Osteoblast (primary cell): Measurements from ENCODE around the gene NUDT19. TPM values are rescaled to one million over a fixed set of nuclear protein-coding genes. Genes with fewer than 3 reads are reported as not detected.
"Not testable (repeated sequence)": the region's sequence is repeated elsewhere in the genome, so short reads cannot be mapped to it uniquely, and the experiment has no call there.

Source experiments
- DNase-seq: peaks from one replicate; pipeline ENCODE4 v3.0.0; 2011; ENCODE audit warnings: low spot score, mixed read lengths; ENCODE audit not compliant: insufficient read length; ENCODE audit errors: missing footprints
- H2AFZ ChIP-seq: 2 replicates; pipeline ENCODE4 v1.6.0; 2011; ENCODE audit warnings: mild to moderate bottlenecking, low read length
- H3K27ac ChIP-seq: 2 replicates; pipeline ENCODE4 v1.5.1; 2011; ENCODE audit warnings: mild to moderate bottlenecking, low read depth, low read length, moderate library complexity
- H3K27me3 ChIP-seq: 2 replicates; pipeline ENCODE4 v1.6.0; 2012; ENCODE audit warnings: mild to moderate bottlenecking, control low read depth, inconsistent platforms, low read length, moderate library complexity; ENCODE audit not compliant: insufficient read depth
- H3K36me3 ChIP-seq: 2 replicates; pipeline ENCODE4 v1.5.1; 2011; ENCODE audit warnings: mild to moderate bottlenecking, low read length, control low read depth, moderate library complexity; ENCODE audit not compliant: insufficient read depth
- H3K4me1 ChIP-seq: 2 replicates; pipeline ENCODE4 v1.5.1; 2011; ENCODE audit warnings: mild to moderate bottlenecking, low read length, control low read depth, moderate library complexity; ENCODE audit not compliant: insufficient read depth
- H3K4me2 ChIP-seq: 2 replicates; pipeline ENCODE4 v1.6.0; 2011; ENCODE audit warnings: mild to moderate bottlenecking, low read length; ENCODE audit not compliant: insufficient read depth
- H3K4me3 ChIP-seq: fragments of 200-600 bp; sonication (generic); 3 replicates; pipeline ENCODE4 v1.5.1; 2012; ENCODE audit warnings: mild to moderate bottlenecking, low read length, inconsistent platforms; ENCODE audit not compliant: insufficient read depth
- H3K79me2 ChIP-seq: 2 replicates; pipeline ENCODE4 v1.6.0; 2012; ENCODE audit warnings: mild to moderate bottlenecking, low read length, control low read depth, inconsistent platforms; ENCODE audit not compliant: insufficient read depth
- H3K9me3 ChIP-seq: 2 replicates; pipeline ENCODE4 v1.5.1; 2011; ENCODE audit warnings: low read depth, low read length, control low read depth
- H4K20me1 ChIP-seq: 2 replicates; pipeline ENCODE4 v1.6.0; 2012; ENCODE audit warnings: mild to moderate bottlenecking, low read length, control low read depth; ENCODE audit not compliant: insufficient read depth
- total RNA-seq: library from RNA; depleted of rRNA; stranded (reverse); fragments of >200 nt; gene quantifications from 2 replicates; pipeline ENCODE4 v1.2.3, GENCODE V29; 2012
- TF ChIP-seq, protein P1 (sequence below): IDR thresholded peaks from 2 replicates; pipeline ENCODE4 v1.5.1; 2011; ENCODE audit warnings: mild to moderate bottlenecking, low read depth, low read length, moderate library complexity; ENCODE audit errors: extremely low read depth

The NUDT19 gene
- total RNA-seq, 1 donor = 8.3 TPM

- no peak for DNase-seq
- H3K9me3 ChIP-seq = no peaks in the 10 kb centered on the region
- H3K36me3 ChIP-seq = no peaks in the 10 kb centered on the region
- no peaks in the 10 kb centered on the region for H3K79me2 ChIP-seq
- no peak overlapping the region for H3K4me3 ChIP-seq
- no peak overlapping the region for H2AFZ ChIP-seq
- no peaks in the 10 kb centered on the region for H3K4me1 ChIP-seq
- no peaks in the 10 kb centered on the region for H4K20me1 ChIP-seq
- no peak overlapping the region for H3K27ac ChIP-seq
- TF ChIP-seq, protein P1, sequence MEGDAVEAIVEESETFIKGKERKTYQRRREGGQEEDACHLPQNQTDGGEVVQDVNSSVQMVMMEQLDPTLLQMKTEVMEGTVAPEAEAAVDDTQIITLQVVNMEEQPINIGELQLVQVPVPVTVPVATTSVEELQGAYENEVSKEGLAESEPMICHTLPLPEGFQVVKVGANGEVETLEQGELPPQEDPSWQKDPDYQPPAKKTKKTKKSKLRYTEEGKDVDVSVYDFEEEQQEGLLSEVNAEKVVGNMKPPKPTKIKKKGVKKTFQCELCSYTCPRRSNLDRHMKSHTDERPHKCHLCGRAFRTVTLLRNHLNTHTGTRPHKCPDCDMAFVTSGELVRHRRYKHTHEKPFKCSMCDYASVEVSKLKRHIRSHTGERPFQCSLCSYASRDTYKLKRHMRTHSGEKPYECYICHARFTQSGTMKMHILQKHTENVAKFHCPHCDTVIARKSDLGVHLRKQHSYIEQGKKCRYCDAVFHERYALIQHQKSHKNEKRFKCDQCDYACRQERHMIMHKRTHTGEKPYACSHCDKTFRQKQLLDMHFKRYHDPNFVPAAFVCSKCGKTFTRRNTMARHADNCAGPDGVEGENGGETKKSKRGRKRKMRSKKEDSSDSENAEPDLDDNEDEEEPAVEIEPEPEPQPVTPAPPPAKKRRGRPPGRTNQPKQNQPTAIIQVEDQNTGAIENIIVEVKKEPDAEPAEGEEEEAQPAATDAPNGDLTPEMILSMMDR = no peak
- no peaks in the 10 kb centered on the region for H3K27me3 ChIP-seq
- no peak overlapping the region for H3K4me2 ChIP-seq
Observed at GRCh38 chr19:32743447-32743846, 51.8 kb downstream of the NUDT19 start.

- Histone ChIP-seq H3K4me1 (no peaks in the 10 kb centered on the region), H4K20me1 (no peaks in the 10 kb centered on the region), H3K9me3 (no peaks in the 10 kb centered on the region), H3K4me3 (no peak overlapping the region), H3K79me2 (no peaks in the 10 kb centered on the region), H3K36me3 (no peaks in the 10 kb centered on the region), H3K4me2 (no peak overlapping the region), H2AFZ (no peak overlapping the region), H3K27ac (no peak overlapping the region), H3K27me3 (peaks cover 4% of the 10 kb centered on the region)
- DNase-seq = no peak
- TF ChIP-seq, protein P1 = no peak
Observed at GRCh38 chr19:32744555-32745325, 53.1 kb downstream of the NUDT19 start.

- H3K4me2 ChIP-seq, H4K20me1 ChIP-seq, H3K27ac ChIP-seq, H3K79me2 ChIP-seq, H2AFZ ChIP-seq, H3K9me3 ChIP-seq, H3K4me3 ChIP-seq, H3K4me1 ChIP-seq, H3K27me3 ChIP-seq, DNase-seq, H3K36me3 ChIP-seq: not testable (repeated sequence)
Observed at GRCh38 chr19:32745594-32746251, 54.1 kb downstream of the NUDT19 start.

DNA sequence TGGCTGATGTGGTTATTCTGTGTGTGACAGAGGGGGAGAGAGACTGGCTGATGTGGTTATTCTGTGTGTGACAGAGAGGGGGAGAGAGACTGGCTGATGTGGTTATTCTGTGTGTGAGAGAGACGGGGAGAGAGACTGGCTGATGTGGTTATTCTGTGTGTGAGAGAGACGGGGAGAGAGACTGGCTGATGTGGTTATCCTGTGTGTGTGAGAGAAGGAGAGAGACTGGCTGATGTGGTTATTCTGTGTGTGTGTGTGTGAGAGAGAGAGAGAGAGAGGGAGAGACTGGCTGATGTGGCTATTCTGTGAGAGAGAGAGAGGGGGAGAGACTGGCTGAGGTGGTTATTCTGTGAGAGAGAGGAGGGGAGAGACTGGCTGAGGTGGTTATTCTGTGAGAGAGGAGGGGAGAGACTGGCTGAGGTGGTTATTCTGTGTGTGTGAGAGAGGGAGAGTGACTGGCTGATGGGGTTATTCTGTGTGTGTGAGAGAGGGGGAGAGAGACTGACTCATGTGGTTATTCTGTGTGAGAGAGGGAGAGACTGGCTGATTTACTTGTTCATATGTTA, 55.1 kb downstream of the NUDT19 start:
- H3K4me2 ChIP-seq = peak overlapping the region; percentile 32
- not testable (repeated sequence) for DNase-seq, H3K36me3 ChIP-seq

GRCh38 chr19:32748497-32748896, 56.9 kb downstream of the NUDT19 start:
- Histone ChIP-seq H3K4me1 (no peaks in the 10 kb centered on the region), H3K27ac (no peak overlapping the region), H3K36me3 (no peaks in the 10 kb centered on the region), H3K9me3 (no peaks in the 10 kb centered on the region), H3K4me3 (no peak overlapping the region), H3K79me2 (no peaks in the 10 kb centered on the region), H3K4me2 (no peak overlapping the region), H2AFZ (no peak overlapping the region), H3K27me3 (peaks cover 4% of the 10 kb centered on the region), H4K20me1 (no peaks in the 10 kb centered on the region)
- TF ChIP-seq, protein P1 = peak; percentile 22
- DNase-seq = no peak

More for the DNA sequence above, 55.1 kb downstream of the NUDT19 start:
- not testable (repeated sequence) for H3K9me3 ChIP-seq, H3K79me2 ChIP-seq, H3K4me3 ChIP-seq, H3K27ac ChIP-seq, H3K27me3 ChIP-seq, H3K4me1 ChIP-seq, H4K20me1 ChIP-seq, H2AFZ ChIP-seq
